Epithelial cell of esophagus (primary cell): ENCODE results near the gene ADARB2.

ENCODE experiments used
- DNase-seq: peaks from one replicate; pipeline ENCODE4 v3.0.0; 2010; ENCODE audit warnings: low read depth
- H3K4me3 ChIP-seq: 2 replicates; pipeline ENCODE4 v1.5.1; 2011; ENCODE audit warnings: mild to moderate bottlenecking, low read length, control low read depth
- TF ChIP-seq, protein P1 (sequence below): IDR thresholded peaks from 2 replicates; pipeline ENCODE4 v1.5.1; 2011; ENCODE audit warnings: low read depth, mild to moderate bottlenecking, low read length, control low read depth, inconsistent platforms; ENCODE audit not compliant: insufficient read depth; ENCODE audit errors: missing control alignments

ADARB2 gene

DNA sequence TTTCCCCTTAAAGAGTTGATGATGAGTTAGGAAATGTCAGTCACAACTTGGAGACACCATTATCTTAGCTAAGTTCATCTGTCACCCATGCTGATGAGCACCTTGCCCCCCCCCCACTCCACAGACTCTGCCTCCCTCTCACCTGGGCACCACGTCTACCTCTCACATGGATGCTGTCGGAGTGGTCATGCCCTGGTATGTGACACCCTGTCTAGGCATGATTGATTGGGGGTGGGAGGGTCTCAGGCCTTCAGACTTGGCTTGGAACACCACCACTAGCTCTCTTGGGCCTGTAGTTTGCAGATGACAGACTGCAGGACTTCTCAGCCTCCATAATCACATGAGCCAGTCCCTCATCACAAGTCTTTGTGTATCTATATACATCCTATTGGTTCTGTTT lies 603.2 kb downstream of the ADARB2 start:
- TF ChIP-seq, protein P1, sequence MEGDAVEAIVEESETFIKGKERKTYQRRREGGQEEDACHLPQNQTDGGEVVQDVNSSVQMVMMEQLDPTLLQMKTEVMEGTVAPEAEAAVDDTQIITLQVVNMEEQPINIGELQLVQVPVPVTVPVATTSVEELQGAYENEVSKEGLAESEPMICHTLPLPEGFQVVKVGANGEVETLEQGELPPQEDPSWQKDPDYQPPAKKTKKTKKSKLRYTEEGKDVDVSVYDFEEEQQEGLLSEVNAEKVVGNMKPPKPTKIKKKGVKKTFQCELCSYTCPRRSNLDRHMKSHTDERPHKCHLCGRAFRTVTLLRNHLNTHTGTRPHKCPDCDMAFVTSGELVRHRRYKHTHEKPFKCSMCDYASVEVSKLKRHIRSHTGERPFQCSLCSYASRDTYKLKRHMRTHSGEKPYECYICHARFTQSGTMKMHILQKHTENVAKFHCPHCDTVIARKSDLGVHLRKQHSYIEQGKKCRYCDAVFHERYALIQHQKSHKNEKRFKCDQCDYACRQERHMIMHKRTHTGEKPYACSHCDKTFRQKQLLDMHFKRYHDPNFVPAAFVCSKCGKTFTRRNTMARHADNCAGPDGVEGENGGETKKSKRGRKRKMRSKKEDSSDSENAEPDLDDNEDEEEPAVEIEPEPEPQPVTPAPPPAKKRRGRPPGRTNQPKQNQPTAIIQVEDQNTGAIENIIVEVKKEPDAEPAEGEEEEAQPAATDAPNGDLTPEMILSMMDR, result no peak
- DNase-seq, result no peak
- no peak overlapping the region for H3K4me3 ChIP-seq

DNA sequence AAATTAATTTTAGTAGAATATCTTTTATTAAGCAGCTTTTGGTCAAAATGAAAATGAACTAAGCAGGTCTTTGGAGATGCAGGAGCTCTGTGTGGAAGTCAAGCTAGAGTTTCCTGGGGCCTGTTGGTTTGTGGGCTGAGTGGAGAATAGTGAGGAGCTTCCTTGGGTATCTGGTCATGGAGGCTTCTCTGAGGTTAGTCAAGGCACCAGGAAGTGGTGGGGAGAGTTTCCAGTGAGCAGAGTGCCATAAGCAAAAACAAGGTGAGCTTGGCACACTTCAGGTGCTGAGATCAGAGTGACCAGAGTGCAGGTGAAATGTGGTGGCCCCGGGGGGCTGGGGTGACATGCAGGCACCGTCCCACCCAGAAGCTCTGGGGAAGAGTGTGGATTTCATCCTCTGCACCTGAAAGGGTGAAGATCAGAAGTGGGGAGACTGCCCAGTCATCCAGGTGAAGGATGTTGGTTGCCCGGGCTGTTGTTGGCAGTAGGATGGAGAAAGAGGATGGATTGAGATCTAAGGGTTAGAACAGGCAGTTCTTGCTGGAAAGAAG lies 603.8 kb downstream of the ADARB2 start:
- TF ChIP-seq, protein P1, result no peak
- DNase-seq, result no peak
- no peak overlapping the region for H3K4me3 ChIP-seq

DNA sequence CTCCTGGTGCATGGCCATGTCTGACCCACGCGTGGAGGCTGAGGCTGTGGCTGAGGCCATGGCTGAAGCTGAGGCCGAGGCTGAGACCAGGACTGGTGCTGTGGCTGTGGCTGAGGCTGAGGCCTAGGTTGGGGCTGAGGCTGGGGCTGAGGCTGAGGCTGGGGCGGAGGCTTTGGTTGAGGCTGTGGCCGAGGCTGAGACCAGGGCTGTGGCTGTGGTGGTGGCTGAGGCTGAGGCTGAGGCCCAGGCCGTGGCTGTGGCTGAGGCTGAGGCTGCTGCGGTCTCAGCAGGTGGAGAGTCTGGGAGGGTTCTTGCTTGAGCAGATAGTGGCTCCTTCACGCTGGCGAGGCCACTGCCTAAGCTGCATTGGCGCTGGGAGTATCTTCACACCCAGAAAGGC lies 604.7 kb downstream of the ADARB2 start:
- TF ChIP-seq, protein P1, result no peak
- no peak for DNase-seq
- H3K4me3 ChIP-seq, result no peak overlapping the region

DNA sequence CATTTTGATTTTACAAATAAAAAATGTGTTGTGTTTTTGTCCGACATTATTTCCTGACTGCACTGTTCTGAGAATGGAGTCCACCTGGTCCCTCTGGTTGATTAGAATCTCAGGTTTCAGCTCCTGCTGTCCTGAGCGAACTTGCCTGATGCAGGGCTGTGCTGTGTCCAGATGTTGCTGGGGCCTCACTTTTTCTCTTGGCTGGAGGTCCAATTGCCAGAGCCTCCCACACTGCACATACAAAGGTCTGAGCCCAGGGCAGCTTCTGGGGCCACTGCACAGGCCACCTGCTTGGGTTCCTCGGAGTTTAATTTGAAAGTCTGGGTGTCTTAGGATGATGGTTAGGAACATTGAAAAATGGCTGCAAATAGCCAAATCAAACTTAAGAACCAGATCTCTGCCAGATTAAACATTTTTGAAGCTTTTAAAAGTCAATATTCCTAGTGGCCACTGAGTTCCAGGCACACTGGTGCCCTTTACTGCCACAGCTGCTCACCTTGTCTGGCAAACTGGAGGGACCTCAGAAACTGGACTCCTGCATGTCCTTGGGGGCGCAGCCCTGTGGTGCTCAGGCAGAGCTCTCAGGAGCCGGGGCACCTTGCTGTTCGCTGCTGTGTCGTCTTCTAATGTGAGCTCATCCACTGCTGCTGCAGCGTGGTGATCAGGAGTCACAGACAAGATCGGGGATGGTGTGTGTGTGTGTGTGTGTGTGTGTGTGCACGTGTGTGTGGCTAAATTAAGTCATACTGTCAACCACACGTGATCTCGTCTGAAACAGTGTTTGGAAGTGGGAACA lies 606.1 kb downstream of the ADARB2 start:
- TF ChIP-seq, protein P1, result no peak
- no peak for DNase-seq
- no peak overlapping the region for H3K4me3 ChIP-seq

DNA sequence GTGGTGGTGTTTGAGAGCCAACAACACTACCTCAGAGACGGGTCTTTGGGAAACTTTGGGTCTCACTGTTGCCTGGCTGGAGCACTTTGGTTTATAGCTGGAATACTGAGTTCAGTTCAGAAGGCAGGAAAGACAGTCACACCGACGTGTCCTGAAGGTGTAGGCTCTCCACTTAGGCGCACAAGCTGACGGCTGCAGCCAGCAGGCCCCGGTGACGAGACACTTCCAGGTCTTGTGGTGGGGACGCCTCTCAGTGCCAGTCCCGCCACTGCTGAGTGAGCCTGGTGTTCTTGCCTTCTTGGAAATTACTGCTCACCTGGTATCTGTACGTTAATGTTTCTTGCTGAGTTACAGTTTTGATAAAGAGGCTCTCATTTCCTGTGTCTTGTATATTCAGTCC lies 607.1 kb downstream of the ADARB2 start:
- TF ChIP-seq, protein P1, result no peak

DNA sequence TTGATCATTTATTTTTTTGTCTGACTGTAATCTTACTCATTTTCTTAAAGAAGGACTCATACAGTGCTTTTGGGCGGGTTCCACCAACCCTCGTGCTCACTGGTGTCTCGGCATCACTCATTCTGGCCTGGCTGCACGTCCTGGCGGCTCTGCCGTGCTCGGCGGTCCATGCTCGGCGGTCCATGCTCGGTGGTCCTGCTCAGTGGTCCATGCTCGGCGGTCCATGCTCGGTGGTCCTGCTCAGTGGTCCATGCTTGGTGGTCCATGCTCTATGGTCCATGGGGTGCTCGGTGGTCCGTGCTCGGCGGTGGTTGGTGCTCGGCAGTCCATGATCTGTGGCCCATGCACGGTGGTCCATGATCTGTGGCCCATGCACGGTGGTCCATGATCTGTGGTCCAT lies 608.7 kb downstream of the ADARB2 start:
- TF ChIP-seq, protein P1, result no peak
- no peak overlapping the region for H3K4me3 ChIP-seq
- no peak for DNase-seq

More for the DNA sequence above, 607.1 kb downstream of the ADARB2 start:
- no peak for DNase-seq
- no peak overlapping the region for H3K4me3 ChIP-seq

DNA sequence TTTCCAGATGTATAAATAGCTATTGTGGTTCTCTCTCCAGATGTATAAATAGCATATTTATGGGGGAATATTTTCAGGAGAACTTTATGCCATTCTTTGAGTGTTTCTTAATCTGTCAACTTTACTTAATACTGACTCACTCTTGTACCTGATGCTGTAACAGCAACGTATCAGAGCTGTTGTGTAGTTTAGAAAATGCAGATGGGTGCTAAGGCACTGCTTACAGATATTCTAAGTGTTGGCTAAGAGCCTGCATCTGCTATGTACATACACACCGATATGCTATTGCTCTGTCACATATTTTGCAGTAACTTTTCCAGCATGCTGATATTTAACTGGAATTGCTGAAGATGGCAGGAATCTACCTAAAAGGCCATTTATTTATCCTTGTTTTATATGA lies 609.2 kb downstream of the ADARB2 start:
- TF ChIP-seq, protein P1, result no peak
- no peak overlapping the region for H3K4me3 ChIP-seq
- peak; percentile 11 for DNase-seq
